HG03342 (cell line): Measurements from ENCODE around the gene ZFX.

ENCODE experiments used
- ATAC-seq: cut with Tn5 transposase; IDR thresholded peaks from one replicate; pipeline ENCODE4 v1.9.1; 2021; ENCODE audit warnings: mild to moderate bottlenecking, moderate library complexity; ENCODE audit not compliant: unreplicated experiment

The ZFX gene

GRCh38 chrX:24200133-24200532 is 50.6 kb downstream of the ZFX start:
- no peak for ATAC-seq

- no peak for ATAC-seq
Measured at GRCh38 chrX:24201216-24201615, 51.7 kb downstream of the ZFX start.

DNA sequence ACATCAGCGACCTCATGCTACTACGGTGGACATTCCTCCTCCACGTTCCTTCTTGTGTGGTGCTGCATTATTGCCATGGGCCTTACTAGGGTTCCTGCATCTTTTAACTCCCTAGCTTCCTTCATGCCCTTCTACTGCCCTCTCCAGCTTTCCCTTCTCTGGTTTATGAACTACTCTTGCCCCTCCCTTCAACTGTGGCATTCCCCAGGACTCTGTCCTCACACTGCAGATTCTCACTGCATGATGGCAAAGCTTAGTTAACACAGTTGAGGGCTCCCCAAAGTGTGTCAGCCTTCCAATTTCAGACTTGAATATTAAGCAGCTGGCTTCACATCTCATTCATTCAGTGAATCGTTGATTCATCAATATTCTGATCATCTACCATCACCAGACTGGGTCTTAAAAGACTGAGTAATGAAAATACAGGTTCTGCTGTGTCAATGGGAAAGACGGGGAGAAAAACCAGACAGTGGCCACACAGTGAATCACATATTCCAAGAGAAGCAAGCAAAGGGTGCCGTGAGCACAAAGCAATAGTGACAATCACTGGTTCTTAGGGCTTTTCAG is 53.0 kb downstream of the ZFX start:
- ATAC-seq = no peak

DNA sequence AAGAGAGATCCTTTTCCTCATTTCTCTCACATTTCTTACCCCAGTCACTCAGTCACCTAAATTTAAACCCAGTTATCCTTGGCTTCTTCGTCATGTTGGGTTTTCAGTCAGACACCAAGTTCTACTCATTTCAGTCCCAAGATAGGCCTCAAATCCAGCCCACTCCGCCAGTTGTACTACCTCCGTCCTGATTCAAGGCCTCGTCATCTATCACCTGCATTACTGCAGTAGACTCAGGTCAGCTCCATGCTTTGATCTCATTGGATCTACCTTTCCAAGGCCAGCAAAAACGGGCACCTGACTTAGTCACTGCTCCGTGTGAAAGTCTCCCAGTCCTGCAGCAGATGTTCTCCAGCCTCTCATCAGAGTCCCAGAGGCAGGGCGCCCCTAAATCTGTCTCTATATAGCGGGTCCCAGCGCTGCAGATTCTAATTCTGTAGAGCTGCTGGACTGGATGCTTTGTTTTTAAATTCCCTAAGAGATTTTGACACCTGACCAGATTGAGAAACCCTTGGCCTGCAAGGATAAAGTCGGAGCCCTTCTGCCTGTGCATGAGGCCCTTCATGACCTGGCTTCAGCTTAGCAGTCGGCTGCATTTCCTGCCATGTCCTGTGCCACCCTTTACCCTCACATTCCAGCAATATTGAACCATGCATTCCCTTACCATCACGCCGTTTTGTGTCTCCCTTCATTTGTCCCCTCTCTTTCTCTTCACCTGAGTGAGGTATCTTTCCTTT is 53.7 kb downstream of the ZFX start:
- ATAC-seq = no peak

DNA sequence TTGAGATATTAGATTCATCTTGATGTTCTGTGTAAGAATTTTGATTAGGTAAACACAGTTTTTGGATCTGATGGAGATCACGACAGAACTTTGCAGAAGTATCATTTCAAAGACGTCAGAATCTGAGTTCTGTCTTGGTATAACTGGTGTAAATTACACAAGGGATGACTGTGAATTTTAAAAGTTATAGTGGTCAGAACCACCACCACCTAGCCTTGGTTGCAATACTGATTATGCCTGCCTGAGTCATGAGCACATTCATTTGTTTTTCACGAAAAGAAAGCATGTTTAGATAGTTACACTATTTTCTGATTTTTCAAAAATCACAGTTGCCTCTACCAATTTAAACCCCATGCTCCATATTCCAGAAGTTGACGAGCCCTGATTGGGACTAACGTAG is 54.8 kb downstream of the ZFX start:
- no peak for ATAC-seq

DNA sequence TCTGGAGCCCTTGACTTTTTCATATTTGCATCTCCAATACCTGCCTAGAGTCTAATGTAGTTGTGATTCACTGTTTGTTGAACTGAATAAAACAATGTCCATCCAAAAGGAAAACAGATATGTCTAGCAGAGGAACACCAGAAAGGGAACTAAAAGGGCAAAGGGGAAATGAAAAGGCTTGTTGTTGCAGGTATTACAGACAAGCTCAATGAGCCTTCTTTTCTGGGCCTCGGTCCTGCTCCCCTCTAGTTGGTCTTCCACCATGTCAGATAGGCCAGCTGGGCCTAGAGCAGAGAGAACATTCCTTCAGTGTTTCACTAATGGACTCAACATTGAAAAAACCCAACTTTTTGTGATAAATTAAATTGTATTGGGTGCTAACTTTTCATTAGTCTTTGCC is 55.4 kb downstream of the ZFX start:
- no peak for ATAC-seq

GRCh38 chrX:24207826-24208225 is 58.3 kb downstream of the ZFX start:
- no peak for ATAC-seq

- no peak for ATAC-seq
Measured at GRCh38 chrX:24208496-24209240, 59.1 kb downstream of the ZFX start.

DNA sequence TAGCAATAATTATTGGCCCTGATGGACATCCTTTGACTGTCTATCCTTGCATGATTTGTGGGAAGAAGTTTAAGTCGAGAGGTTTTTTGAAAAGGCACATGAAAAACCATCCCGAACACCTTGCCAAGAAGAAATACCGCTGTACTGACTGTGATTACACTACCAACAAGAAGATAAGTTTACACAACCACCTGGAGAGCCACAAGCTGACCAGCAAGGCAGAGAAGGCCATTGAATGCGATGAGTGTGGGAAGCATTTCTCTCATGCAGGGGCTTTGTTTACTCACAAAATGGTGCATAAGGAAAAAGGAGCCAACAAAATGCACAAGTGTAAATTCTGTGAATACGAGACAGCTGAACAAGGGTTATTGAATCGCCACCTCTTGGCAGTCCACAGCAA is 60.7 kb downstream of the ZFX start:
- ATAC-seq = no peak

DNA sequence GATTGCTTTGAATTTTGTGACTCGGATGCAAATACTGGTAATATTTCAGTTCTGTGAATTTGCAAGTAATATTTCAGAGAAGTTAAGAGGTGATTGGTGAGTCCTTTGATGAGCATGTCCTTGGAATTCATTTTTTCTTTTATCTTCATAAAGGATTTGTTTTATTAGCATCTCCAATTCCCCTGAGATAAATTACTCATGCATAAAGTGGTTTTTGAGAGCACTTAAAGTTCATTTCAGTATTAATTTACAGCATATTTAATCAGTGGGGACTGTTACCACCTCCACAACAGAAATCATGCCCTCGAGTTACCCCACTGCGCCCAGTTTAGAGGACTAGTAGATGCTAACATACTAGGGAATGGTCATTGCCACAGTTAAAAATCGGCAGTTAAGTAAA is 65.0 kb downstream of the ZFX start:
- no peak for ATAC-seq

DNA sequence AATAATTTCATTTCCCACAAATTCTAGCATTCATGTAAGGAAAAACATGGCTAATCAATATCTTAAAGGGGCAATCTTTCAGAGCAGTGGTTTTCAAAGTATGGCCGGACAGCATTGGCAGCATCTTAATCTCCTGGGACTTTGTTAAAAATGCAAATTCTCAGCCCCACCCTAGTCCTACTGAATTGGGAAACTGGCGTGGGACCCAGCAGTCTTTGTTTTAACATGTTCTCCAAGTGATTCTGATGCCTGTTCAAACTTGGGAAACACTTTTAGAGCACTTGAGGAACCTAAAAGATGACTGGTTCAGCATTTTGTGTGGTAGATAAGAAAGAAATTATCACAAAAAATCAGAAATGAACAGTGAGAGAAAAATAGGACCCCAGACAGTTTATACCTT is 65.7 kb downstream of the ZFX start:
- ATAC-seq = no peak

DNA sequence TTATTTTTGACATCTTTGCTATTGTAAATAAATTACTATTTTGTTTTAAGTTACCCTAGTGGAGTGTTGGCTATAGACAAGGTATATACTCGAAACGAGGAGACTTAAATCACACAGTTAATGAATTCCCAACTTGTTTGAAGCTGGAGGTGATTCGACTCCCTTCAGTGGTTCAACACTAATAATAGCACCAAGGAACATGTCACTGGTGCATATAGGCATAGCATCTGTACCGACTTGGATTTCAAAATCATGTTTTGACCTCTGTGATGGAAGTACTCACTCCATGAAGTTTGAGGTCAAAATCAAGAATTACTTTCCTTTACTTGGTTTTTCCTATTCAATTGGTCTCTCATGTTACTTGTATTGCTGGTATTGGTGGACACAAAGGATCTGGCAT is 66.5 kb downstream of the ZFX start:
- ATAC-seq = no peak

DNA sequence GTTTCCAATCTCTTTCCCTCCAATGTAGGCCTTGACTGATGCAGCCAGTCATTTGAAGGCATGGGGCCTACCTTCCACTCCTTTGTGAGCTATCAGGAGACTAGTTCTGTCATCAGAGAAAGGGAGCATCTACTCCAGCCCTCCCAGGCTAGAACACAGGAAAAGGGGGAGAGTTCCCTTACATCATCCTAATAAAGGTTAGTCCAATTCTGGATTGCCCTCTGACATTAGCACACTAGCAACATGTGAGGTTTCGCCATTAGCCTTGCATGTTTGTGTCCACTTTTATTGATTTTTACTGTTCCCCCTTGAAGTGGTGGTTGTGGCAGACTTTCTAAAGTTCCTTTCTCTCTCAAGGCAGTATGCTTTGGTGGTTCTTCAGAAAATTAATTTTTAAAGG is 67.3 kb downstream of the ZFX start:
- no peak for ATAC-seq

GRCh38 chrX:24219320-24219719 is 69.8 kb downstream of the ZFX start:
- no peak for ATAC-seq

DNA sequence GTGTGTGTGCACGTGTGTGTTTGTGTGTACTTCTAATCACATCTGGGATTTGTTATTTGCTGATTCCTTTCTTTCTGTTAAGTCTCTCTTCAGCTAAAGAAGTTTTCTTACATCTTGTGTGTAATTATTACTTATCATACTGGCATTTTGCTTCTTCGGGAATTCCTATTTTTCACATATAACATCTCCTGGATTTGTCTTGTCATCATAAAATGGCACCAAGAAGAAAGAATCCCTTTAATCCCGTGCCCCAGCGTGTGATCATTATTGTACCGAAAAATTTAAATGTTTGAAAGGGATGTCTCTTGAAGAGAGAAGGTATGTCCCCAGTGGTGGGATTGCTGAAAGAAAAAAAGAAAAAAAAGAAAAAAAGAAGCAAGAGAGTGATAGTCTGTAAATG is 72.3 kb downstream of the ZFX start:
- ATAC-seq = no peak

- no peak for ATAC-seq
Measured at GRCh38 chrX:24225265-24225664, 75.7 kb downstream of the ZFX start.

- no peak for ATAC-seq
Measured at GRCh38 chrX:24226176-24226575, 76.6 kb downstream of the ZFX start.

- ATAC-seq = no peak
Measured at GRCh38 chrX:24228596-24228995, 79.1 kb downstream of the ZFX start.

DNA sequence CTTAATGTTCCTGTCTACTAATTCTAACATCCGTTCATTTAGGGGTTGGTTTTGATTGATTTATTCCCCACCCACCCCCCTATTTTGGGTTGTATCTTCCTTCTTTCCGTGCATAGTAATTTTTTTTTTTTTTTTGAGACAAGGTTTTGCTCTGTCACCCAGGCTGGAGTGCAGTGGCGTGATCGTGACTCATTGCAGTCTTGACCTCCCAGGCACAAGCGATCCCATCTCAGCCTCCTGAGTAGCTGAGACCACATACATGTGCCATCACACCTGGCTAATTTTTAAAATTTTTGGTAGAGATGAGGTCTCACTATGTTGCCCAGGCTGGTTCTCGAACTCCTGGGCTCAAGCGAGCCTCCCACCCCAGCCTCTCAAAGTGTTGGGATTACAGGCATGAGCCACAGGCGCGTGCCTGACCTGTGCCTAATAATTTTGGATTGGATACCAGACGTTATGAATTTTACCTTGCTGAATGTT is 79.9 kb downstream of the ZFX start:
- no peak for ATAC-seq

DNA sequence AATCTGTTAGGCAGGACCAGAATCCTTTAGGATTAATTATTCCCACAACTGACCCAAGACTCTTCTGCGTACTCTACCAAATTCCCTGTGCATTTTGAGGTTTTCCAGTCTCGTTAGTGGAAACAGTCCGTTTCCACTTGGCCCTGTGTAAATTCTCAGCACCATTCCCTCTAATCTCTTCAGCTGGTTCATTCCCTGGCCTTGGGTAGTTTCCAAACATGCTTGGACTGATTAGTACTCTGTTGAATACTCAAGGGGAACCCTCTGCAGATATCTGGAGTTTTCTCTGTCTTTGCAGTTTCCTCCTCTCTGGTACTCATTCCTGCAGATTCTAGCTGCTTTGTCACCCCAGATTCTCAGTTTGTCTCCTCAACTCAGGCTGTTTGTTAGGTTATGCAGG is 80.4 kb downstream of the ZFX start:
- no peak for ATAC-seq

- no peak for ATAC-seq
Measured at GRCh38 chrX:24231131-24231540, 81.6 kb downstream of the ZFX start.

- no peak for ATAC-seq
Measured at GRCh38 chrX:24231641-24232179, 82.2 kb downstream of the ZFX start.
